GM19240 (cell line): ENCODE results near the gene PDS5A.
"Not testable (repeated sequence)": the region's sequence is repeated elsewhere in the genome, so short reads cannot be mapped to it uniquely, and the experiment has no call there.

Experiments used
- DNase-seq: peaks from one replicate; pipeline ENCODE4 v3.0.0; 2011; ENCODE audit warnings: low spot score; ENCODE audit not compliant: insufficient read length

PDS5A gene

GRCh38 chr4:39825741-39826231 lies 151.9 kb downstream of the PDS5A start:
- no peak for DNase-seq

- no peak for DNase-seq
Observed at GRCh38 chr4:39825090-39825489, 152.6 kb downstream of the PDS5A start.

- DNase-seq = no peak
Observed at GRCh38 chr4:39823191-39823590, 154.5 kb downstream of the PDS5A start.

GRCh38 chr4:39822662-39823061 lies 155.0 kb downstream of the PDS5A start:
- no peak for DNase-seq

- DNase-seq = no peak
Observed at GRCh38 chr4:39821951-39822350, 155.8 kb downstream of the PDS5A start.

- DNase-seq = no peak
Observed at GRCh38 chr4:39820186-39820585, 157.5 kb downstream of the PDS5A start.

GRCh38 chr4:39818646-39819045 lies 159.1 kb downstream of the PDS5A start:
- DNase-seq = no peak

GRCh38 chr4:39814403-39815185 lies 163.1 kb downstream of the PDS5A start:
- no peak for DNase-seq

GRCh38 chr4:39813761-39814160 lies 163.9 kb downstream of the PDS5A start:
- DNase-seq = not testable (repeated sequence)

GRCh38 chr4:39813033-39813432 lies 164.7 kb downstream of the PDS5A start:
- DNase-seq = not testable (repeated sequence)

- DNase-seq = no peak
Observed at GRCh38 chr4:39812500-39812899, 165.2 kb downstream of the PDS5A start.

GRCh38 chr4:39808231-39808749 lies 169.4 kb downstream of the PDS5A start:
- DNase-seq = no peak

- no peak for DNase-seq
Observed at GRCh38 chr4:39802005-39802404, 175.7 kb downstream of the PDS5A start.

GRCh38 chr4:39792976-39793375 lies 184.7 kb downstream of the PDS5A start:
- DNase-seq = not testable (repeated sequence)

GRCh38 chr4:39792529-39792928 lies 185.2 kb downstream of the PDS5A start:
- no peak for DNase-seq

GRCh38 chr4:39792128-39792527 lies 185.6 kb downstream of the PDS5A start:
- no peak for DNase-seq

- DNase-seq = no peak
Observed at GRCh38 chr4:39786838-39787237, 190.9 kb downstream of the PDS5A start.

- DNase-seq = no peak
Observed at GRCh38 chr4:39785083-39785482, 192.6 kb downstream of the PDS5A start.

- not testable (repeated sequence) for DNase-seq
Observed at GRCh38 chr4:39781988-39782387, 195.7 kb downstream of the PDS5A start.
